VCaP (cell line): ENCODE results near the gene MAGED1.
A peak's percentile ranks its signal among the peaks of the same experiment; 100 is the strongest.

Experiments used
- H3K27ac ChIP-seq: fragments of 450-650 bp; 2 replicates; pipeline ENCODE4 v1.5.1; 2017
- TF ChIP-seq, protein P1 (sequence below): fragments of 450-650 bp; conservative IDR thresholded peaks from 2 replicates; pipeline ENCODE4 v1.5.1; 2017; ENCODE audit warnings: mild to moderate bottlenecking, moderate library complexity

Gene MAGED1

DNA sequence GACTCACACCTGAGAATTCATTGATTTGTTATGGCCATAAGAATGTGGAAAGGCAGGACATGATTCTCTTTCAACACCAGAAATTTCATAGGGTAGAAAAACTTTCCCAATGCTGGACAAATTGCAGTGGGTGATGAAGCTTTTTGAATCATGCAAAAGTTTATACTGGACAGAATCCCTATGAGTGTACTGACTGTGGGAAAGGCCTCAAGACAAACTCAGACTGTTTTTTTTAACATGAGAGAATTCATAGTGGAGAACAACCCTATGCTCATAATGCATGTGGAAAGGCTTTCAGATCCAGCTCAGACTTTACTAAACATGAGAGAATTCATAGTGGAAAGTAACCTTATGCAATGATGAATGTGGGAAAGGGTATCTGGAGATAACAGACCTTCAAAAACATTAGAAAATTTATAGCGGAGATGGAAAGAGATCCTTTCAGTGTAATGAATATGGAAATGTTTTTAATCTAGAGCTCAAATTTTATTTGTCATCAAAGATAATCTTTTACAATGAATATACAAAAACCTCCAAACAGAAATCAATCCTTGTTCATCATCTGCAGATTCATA lies 36.2 kb upstream of the MAGED1 start:
- TF ChIP-seq, protein P1, sequence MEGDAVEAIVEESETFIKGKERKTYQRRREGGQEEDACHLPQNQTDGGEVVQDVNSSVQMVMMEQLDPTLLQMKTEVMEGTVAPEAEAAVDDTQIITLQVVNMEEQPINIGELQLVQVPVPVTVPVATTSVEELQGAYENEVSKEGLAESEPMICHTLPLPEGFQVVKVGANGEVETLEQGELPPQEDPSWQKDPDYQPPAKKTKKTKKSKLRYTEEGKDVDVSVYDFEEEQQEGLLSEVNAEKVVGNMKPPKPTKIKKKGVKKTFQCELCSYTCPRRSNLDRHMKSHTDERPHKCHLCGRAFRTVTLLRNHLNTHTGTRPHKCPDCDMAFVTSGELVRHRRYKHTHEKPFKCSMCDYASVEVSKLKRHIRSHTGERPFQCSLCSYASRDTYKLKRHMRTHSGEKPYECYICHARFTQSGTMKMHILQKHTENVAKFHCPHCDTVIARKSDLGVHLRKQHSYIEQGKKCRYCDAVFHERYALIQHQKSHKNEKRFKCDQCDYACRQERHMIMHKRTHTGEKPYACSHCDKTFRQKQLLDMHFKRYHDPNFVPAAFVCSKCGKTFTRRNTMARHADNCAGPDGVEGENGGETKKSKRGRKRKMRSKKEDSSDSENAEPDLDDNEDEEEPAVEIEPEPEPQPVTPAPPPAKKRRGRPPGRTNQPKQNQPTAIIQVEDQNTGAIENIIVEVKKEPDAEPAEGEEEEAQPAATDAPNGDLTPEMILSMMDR = no peak
- no peak overlapping the region for H3K27ac ChIP-seq

DNA sequence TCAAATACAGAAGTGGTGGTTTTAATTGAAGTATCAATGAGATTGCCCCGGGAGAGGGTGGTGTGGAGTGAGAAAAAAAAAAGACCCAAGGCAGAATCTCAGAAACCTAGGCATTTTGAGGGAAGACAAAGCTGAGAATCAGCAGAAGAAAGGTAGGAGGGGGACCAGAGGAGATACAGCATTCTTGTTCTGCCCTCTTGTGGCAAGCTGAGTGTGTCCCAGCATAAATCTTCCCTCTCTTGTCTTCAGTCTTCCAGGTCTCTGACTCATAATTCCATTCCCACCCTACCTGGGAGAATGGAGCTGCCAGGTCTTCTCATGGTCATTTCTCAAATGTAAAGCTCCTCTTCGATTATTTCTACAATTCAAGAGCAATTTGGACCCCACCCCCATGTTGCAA lies 32.7 kb upstream of the MAGED1 start:
- TF ChIP-seq, protein P1 = peak; percentile 57
- H3K27ac ChIP-seq = no peak overlapping the region

DNA sequence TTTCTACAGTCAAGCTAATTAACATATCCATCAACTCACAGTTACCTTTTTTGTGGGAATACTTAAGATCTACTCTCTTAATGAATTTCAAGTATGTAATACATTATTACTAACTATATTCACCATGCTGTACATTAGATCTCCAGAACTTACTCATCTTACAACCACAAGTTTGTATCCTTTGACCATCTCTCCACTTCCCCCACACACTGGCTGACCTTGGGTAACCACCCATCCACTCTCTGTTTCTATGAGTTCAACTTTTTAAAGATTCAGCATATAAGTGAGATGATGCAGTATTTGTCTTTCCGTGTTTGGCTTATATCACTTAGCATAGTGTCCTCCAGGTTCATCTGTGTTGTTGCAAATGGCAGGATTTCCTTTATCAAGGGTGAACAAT lies 30.5 kb upstream of the MAGED1 start:
- H3K27ac ChIP-seq = no peak overlapping the region
- TF ChIP-seq, protein P1 = no peak

DNA sequence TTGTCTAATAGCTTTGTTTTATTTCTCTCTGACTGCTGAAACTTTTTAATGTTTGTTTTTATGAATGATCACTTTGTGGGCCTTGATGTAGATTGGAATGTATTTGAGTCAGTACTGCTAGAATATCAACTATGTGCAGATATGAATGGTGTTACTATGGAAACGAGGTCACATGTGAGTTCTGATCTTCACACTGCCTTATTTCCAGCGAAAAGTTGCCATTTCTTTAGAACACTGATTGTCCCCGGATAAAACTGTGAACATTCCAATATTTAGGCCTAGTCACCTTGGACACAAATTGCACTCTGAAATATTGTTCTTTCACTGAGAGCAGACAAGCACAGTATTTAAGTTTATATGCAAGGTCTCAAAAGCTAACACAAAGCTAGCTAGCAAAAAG lies 27.2 kb upstream of the MAGED1 start:
- H3K27ac ChIP-seq = no peak overlapping the region
- TF ChIP-seq, protein P1 = no peak

DNA sequence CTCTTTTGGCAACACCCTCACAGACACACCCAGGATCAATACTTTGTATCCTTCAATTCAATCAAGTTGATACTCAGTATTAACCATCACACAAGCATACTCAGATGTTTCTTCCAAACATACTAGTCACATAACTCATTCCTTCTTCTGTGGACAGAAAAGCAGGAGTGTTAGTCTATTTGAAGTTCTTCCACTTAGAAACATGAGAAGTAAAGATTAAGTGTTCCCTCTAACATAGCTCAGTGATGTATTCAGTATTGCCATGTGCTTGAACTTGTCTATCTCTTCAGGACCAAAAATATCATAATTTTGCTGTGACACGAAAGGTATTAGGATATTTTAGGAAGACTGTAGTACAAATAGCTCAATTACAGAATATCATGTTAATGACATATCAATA lies 25.8 kb upstream of the MAGED1 start:
- no peak overlapping the region for H3K27ac ChIP-seq
- TF ChIP-seq, protein P1 = no peak

DNA sequence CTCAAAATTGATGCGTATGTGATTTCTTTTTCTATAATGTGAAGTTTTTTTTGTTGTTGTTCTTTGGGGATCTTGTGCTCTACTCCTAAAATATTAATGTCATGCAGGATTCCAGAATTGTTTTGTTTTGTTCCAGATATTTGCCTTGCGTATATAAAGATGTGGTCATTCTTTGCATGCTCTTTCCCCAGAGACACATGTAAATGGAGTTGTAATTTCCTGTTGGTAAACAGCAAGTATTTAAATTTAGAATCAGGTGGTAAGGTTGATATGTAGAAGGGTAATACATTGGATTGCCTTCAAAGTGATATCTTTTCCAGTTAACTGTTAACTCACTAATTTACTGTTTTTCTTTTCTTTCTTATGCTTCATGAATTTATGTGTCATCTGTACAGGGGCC lies 23.1 kb upstream of the MAGED1 start:
- H3K27ac ChIP-seq = no peak overlapping the region
- TF ChIP-seq, protein P1 = no peak

DNA sequence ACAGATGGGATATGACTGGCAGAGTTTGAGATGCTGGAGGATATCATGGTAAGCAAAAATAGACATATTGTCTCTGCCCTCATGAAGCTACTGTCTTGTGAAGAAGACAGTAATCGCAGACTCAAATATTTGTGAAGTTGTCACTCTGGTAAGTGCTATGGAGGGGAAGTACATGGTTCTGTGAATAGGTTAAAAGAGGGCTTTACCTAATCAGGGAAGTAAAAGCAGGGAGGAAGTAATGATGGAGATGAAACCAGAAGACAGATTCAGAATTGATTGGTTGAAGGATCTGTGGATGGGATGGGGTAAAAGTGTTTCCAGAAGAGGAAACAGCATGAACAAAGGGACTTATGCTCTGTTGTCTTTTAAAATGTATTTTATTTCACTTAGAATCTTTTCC lies 19.3 kb upstream of the MAGED1 start:
- TF ChIP-seq, protein P1 = no peak
- no peak overlapping the region for H3K27ac ChIP-seq

DNA sequence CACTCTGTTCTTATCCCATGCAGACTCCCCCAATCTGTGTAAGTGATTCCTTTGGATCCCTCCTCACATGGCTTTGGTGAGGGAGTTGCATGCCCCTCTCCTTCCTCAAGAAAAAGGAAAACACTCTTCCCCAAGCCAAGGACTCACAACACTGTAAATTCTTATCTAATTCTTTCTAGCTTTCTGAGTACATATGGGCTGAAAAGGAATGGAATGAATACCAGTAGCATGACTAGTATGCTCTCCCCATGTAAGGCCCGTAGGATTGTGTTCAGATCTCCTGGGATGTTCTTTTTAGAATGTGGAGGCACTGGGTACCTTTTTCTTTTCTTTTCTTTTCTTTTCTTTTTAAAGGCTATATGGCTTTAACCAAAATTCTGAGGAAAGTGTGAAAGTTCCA lies 17.0 kb upstream of the MAGED1 start:
- TF ChIP-seq, protein P1 = no peak
- H3K27ac ChIP-seq = no peak overlapping the region
